Stimulated activated CD8-positive, alpha-beta memory T cell treated with anti-CD3 and anti-CD28 coated beads, Interleukin-4, amount 100 ng/mL, for 48 hours (primary cell): ENCODE measurements around the gene CD72.
"Not testable (repeated sequence)": the region's sequence is repeated elsewhere in the genome, so short reads cannot be mapped to it uniquely, and the experiment has no call there.

Source experiments
- DNase-seq: peaks from one replicate; pipeline ENCODE4 v3.0.0-alpha.2; 2020

Gene CD72

DNA sequence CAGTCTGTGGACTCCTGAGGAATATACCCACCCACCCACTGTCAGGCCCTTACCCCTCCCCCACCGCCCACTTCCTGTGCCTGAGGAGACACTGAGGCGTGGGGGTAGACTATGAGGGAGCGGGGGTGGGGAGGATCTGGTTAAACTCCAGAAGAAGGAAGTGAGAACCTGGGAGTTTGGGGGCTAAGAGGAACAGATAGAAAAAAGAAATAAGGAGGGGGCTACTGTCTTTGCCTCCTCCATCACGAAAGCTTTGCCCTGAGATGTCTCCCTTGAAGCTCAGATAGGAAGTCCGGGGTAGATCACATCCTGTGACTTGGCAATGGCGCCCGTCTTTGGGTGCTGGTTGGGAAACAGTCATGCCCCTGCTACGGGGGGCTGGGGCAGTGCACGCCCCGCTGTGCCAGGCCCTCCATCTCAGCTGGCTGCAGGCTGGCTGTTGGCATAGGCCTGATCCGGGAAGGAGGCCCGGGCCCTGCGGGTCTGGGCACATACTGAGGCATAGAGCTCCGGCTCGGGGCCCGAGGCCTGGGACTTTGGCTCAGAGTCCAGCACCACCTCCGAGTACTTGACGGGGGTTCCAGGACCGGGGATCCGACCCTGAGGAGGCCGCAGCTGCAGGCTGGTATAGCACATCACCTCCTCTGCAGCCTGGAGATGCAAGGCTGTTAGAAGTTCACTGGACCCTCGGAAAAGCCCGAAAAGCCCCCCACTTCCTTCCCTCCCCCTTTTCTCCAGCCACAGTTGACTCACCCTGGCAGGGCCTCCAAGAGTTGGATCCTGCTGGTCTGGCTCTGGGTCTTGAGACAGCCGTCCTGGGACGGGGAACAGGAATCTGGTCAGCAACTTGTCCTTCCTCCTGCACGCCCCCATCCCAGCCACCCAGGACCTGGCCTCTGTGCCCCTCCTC lies 31.5 kb upstream of the CD72 start:
- DNase-seq = peak; percentile 69

DNA sequence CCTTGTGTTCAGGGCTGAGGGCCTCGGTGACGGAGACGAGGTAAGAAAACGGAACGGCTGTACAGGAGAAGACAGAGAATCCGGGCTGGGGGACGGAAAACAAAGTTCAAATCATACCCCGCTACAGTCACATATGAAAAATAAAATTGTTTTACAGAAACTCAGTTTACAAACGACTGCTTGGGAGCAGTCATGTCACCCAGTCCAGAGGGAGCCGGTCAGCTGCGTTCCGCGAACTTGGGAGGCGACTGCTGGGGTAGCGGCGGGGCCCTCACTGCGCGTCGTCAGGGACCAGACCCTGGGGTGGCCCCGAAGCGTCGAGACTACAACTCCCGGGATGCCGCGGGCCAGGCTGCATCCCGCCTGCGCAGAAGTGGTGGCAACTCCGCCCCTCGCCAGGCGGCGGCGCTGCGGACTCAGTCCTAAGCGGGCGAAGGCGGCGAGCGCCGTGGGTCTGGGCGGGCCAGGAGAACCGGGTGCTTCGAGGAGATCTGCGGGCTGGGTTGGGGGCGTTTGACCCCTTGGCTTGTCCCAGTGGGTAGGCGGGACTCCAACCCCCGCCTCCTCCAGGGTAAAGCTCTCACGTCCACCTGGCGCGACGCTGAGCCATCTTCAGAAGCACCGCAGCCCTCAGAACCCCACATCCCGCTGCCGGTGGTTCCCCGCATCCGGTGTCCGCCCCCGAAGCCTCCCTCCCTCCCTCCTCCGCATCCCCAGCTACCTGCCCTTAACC lies 28.5 kb upstream of the CD72 start:
- DNase-seq = peak; percentile 94

DNA sequence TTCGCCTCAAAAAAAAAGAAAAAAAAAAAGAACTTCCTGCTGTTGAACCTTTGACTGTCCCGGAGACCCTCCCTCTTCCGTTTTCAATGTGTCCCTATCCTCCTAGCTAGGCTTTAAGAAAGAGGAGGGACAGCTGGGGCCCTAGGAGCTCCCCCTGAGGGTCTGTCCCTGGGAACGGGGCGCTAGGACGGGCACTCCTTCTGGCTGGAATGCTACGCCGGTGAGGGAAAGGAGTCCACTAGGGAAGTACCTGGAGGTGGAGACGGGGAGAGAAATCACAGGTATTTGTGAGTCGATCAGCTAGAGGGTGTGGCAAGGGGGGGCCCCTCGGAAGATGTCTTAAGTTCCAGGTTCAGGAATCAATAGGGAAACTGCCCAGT lies 27.9 kb upstream of the CD72 start:
- DNase-seq = no peak

DNA sequence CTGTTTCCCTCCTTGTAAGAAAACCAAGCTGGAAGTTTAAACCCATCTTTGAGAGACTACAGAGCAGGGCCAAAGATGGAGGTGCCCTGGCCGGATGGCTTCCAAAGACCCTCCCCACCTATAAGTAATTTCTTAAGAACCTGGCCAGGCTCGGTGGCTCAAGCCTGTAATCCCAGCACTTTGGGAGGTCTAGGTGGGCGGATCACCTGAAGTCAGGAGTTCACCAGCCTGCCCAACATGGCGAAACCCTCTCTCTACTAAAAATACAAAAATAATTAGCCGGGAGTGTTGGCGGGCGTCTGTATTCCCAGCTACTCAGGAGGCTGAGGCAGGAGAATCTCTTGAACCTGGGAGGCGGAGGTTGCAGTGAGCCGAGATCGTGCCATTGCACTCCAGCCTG lies 27.5 kb upstream of the CD72 start:
- DNase-seq = not testable (repeated sequence)

DNA sequence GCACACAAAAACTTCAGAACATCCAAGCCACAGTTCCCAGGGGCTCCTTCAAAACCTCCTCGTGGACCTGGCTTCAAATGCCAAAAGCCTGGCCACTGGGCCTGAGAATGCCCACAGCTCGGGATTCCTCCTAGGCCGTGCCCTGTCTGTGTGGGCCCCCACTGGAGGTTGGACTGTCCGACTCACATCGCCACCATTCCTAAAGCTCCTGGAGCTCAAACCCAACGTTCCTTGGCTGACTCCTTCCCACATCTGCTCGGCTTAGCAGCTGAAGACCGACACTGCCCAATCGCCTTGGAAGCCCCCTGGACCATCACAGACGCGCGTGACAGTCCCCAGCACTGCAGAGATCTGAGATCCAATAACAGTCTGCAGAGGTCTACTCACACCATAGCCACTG lies 24.8 kb upstream of the CD72 start:
- DNase-seq = no peak

DNA sequence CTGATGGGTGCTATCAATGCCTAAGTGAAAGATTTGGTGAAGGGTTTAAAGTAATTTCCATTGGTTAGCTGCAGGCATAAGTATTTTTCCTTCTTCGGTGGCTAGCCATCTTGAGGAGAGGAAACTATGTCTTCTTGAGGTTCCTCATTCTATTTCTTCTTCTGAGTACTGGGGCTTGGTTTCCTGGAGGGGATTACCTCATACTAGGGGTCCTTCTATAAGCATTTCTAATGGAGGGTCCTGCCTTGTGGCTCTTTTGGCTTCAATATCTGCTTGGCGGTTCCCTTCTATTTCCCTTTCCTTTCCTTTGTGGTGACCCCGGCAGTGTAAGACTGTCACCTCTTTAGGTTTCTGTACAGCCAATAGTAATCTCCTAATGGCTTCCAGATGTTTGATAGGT lies 23.3 kb upstream of the CD72 start:
- not testable (repeated sequence) for DNase-seq

DNA sequence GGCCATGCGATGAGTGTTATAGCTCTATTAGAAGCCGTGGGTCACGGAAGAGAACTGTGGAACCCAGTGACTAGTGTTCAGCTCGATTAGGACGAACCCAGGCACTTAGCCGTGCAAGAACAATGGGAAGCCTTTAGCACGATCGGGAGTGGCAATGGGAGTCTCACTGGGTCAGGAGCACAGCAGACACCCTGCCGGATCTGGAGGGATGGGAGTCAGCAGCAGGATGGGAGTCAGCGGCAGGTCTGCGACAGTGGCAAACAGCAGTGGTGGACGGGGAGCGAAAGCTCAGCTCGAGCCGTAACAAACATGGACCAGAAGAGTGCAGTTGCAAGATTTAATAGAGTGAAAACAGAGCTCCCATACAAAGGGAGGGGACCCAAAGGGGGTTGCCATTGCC lies 22.2 kb upstream of the CD72 start:
- DNase-seq = not testable (repeated sequence)

DNA sequence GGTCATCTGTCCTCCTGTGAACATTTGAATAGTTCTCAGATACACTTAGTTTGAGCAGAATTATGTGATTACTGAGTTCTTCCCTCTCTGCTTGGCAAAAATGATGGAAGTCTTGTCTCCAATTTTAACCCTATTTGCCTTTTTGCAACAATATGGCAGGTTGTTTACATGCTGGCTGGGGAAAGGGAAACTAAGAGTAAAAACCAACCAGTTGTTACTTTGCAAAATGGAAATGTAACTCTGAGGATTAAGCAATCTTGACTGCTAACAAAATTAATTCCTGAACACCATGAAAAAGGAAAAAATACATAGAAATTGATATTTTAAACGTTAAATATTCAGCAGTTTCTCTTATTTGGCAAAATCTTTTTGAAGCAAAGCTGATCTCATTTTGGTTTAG lies 21.4 kb upstream of the CD72 start:
- DNase-seq = no peak

DNA sequence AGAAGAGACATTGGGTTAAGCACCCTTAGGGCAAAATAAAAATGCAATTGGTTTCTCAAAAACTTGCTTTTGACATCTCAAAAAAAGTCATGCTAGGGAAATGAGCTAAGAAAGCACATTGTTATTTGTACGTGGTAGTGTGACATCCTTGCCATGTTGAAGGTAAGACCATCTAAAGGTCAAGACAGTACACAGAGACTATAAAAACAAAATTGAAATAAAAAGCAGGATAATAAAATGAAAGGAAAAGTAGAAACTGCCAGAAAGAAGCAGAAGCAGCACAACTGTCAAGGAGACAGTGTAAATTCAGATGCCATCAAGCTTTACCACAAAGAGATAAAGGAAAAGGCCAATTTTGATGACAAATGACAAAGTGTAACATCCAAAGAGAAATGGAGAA lies 21.0 kb upstream of the CD72 start:
- not testable (repeated sequence) for DNase-seq

DNA sequence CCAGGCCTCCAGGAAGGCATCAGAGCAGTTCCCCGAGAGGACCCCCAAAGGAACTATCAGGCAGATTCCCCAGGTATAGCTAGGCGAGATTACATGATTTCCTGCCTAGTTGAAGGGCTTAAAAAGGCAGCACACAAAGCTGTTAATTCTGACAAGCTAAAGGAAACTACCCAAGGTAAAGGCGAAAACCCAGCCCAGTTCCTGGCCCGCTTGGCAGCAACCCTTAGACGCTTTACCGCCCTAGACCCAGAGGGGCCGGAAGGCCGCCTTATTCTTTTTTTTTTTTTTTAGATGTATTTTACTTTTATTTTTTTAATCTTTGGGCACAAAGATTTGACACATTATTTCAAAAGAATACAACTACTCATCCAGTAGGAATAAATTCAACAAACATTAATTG lies 20.5 kb upstream of the CD72 start:
- not testable (repeated sequence) for DNase-seq

DNA sequence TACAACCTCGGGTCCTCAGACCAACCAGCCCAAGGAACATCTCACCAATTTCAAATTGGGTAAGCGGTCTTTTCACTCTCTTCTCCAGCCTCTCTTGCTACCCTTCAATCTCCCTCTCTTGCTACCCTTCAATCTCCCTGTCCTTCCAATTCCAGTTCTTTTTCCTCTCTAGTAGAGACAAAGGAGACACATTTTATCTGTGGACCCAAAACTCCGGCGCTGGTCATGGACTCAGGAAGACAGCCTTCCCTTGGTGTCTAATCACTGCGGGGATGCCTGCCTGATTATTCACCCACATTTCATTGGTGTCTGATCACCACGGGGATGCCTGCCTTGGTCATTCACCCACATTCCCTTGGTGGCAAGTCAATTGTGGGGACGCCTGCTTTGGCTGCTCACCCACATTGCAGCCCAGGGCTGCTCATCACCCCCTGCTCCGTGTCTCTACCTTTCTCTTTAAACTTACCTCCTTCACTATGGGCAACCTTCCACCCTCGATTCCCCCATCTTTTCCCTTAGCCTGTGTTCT lies 19.3 kb upstream of the CD72 start:
- DNase-seq = not testable (repeated sequence)

DNA sequence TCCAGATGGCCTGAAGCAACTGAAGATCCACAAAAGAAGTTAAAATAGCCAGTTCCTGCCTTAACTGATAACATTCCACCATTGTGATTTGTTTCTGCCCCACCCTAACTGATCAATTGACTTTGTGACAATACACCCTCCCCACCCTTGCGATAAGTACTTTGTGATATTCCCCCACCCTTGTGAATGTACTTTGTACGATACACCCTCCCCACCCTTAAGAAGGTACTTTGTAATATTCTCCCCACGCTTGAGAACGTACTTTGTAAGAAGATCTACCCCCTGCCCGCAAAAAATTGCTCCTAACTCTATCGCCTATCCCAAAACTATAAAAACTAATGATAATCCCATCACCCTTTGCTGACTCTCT lies 18.6 kb upstream of the CD72 start:
- DNase-seq = not testable (repeated sequence)

DNA sequence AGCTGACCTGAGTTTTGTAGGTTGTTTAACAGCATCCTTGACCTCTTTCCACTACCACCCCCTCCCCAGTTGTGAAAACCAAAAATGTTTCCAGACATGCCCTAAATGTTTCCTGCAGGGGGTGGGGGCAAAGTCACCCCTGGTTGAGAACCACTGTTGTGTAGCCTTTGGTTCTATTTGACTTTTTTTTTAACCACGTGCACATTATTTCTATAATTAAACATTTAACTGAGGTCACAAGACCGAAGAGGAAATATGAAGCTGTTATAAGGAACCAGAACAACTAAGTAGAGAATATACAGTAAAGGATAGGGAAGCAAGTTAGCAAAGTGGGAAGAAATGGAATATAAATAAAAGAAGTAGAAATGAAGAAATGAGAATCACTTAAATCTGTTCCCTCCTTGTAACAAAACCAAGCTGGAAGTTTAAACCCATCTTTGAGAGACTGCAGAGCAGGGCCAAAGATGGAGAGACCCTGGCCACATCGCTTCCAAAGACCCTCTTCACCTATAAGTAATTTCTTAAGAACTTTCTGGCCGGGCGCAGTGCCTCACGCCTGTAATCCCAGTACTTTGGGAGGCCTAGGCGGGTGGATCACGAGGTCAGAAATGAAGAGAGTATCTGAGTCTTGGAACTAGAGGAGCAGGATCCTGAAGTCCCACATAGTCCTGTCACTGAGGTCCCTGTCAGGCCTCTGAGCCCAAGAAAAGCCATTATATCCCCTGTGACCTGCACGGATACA lies 18.1 kb upstream of the CD72 start:
- no peak for DNase-seq

DNA sequence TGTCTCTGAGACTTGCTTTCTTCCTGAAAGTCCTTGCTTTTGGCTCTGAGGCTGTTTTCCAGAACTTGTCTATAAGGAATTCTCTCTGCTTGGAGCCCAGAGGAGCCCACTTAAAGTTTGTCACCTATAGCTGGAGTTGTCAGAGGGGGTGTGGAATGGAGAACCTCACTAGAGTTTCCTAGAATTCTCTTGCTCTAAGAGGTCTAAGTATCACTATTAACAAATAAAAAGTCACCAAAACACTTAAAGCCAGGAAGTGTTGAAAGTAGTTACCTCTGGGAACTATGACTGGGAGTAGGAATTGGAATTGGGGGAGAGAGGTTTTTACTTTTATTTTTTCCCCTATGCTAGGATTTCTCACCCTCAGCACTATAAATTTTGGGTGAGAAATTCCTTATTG lies 17.5 kb upstream of the CD72 start:
- no peak for DNase-seq

DNA sequence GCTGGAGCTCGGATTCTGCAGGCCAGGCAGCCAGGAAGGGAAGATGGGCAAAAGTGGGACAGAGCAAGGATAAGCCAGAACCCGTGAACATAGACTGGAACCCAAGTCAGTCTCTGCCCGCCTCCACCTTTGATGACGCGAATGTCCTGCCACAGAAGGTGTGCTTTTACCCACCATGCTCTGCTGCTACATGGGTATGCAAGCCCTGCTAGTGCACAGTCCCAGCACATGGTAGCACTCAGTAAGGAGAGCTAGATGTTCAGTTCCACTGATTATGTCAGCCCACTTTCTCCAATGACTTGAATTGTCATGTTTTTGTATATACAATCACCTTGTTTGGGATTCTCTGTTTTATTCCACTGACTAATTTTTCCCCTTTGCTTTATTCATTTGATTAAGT lies 11.4 kb upstream of the CD72 start:
- DNase-seq = no peak

DNA sequence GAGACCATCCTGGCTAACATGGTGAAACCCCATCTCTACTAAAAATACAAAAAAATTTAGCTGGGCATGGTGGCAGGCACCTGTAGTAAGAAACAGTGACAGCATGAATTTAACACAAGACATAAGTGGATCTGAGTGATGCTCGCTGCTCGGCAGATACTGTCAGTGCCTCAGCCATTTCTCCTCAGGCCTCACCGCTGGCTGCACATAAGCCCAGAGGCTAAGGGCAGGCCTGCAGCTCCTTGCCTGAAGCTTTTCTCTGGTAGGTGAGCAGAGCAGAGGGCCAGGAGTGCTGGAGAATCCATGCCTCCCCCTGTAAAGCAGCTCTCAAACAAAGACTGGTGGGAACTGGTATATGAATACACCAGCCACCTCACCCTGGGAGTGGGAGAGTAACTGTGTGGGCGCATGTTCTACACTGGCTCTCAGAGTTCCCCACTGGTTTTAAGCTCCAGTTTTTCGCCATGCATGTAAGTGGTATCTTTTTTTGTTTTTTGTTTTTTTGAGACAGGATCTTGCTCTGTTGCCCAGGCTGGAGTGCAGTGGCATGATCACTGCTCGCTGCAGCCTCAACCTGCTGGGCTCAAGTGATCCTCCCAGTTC lies 10.3 kb upstream of the CD72 start:
- no peak for DNase-seq

DNA sequence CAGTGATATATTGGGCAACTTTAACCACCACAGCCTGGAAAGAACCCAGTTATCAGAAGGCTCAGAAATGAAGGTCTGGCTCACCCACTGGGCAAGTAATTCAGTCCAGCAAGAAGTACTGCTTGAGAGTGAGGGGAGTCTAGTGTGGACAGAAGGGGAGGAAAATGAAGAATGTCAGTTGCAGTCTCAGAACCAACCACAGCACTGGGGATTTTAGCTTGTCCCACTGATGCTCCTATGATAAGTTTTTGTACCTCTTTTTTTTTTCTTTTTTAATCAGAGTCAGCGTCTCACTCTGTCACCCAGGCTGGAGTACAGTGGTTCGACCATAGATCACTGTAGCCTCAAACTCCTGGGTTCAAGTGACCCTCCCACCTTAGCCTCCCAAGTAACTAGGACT lies 9.4 kb upstream of the CD72 start:
- DNase-seq = no peak

DNA sequence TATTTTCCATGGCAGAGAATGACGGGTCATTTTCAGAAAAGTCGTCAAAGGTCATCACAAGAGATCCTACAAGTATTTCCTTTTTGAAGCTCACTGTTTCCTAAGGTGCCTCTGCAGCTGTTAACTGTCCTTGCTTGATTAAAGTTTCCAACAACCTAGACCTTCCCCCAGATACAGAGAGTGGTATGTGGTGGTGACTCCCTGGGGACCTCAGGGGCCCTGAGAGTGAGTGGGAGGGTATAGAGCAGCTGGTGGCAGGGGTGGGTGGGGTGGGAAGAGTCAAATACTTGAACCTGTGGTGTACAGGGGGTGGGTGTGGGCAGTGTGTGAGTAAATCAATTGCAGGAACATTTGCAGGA lies 1.6 kb upstream of the CD72 start:
- DNase-seq = peak; percentile 42

DNA sequence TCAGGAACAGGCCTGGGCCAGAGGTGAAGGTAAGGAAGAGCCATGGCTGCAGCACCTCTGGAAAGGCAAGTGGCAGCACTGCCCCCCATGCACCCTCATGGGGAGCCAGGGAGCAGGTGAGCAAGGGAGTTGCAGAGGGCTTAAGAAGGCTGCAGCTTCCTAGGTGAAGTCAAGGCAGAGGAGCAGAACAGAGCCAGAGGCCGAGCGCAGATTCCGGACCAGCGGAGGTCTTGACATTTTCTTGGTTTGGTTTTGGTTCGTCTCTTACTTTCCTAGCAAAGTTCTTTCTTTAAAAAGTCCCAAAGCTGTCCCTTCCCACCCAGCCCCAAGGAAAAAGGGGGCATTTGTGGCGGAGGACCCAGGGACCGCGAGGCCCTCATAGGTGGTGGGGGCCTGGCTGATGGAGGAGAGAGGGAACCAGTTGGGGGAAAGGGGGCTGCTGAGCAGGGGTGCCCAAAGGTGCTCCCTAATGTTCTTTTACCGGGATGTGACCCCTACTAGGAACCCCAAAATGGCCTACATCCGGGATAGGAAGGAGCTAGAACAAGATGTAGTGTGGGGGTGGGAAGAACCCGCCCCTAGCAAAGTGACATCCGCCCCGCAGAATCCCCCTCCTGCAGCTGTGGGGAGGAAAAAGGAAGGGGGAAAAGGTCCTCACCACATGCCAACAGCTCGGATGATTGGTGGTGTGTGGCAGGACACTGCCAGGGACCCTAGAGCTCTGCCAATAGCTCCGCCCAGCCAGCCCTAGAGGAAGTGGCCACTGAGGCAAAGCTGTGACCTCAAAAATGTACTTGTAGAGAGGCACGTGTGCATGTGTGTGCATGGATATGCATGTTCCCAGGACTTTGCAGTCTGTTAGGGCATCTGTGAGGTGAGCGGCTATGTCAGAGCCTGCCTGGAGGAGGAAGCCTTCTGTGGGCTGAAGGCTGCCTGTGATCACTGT lies 914 bp upstream of the CD72 start:
- peak; percentile 69 for DNase-seq

DNA sequence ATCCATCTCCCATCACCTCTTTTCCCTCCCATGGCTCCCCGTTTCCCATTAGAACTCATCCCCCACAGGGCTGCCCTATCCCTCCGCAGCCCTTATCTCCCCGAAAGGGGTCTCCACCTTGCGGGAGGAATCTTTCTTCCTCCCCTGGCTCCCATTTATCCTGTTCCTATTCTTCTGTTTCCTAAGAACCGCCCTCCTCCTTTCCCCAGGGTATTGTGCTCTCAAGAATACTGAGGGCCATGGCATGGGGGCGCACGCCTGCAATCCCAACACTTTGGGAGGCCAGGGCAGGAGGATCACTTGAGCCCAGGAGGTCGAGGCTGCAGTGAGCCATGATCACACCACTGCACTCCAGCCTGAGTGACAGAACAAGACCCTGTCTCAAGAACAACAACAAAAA lies 665 bp downstream of the CD72 start:
- no peak for DNase-seq

DNA sequence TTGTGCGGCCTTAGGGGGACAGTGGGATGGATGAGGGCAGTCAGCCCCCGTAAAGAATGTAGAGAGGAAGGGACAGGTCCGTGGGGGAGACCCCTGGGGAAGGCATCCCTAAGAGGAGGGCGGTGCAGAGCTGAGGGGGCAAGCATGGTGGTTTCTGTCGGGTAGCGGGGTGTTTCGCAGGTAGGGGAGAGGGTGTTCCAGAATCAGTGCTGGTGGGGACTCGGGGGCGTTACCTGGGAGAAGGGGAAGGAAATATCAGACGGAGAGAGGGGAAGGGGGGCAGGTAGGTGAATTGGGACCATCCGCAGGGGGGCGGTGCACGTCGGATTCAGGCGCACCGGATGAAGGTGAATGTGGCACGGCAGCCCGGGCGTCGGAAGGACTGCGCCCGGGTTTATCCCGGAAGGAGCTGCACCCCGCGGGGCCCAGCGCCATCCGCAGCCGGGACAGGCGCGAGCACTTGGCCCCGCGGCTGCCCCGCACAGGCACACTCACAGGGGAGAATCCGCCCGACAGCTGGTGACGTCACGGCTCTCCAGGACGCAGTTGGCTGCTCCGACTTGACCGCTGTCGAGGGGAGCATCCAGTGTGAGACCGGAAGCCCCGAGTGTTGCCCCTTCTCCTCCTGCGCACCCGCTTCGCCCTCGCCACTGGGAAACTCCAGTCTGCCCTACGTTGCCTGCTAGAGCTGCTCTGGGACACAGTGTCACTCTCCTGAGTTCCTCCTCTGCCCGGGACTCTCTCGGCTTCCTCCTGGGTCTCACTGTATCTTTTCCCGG lies 1.3 kb downstream of the CD72 start:
- DNase-seq = peak; percentile 83
